HEK293 (cell line): ENCODE results near the gene ZNF451.

Experiments used
- CTCF ChIA-PET: fragments of 350-600 bp; formaldehyde crosslinking; extraction: SDS; loops from one replicate; lab custom pipeline; 2021; ENCODE audit warnings: antibody characterized with exemption; lab: Yijun Ruan, JAX
- POLR2A ChIA-PET: fragments of 300-600 bp; formaldehyde crosslinking; extraction: SDS; loops from one replicate; lab custom pipeline; 2020; ENCODE audit warnings: antibody characterized with exemption, inconsistent platforms; lab: Yijun Ruan, JAX
- H3K27ac ChIP-seq: fragments of 200-500 bp; sonication (Bioruptor generic); 2 replicates; pipeline ENCODE4 v1.5.1; 2014; ENCODE audit warnings: low read depth, low read length, control low read depth, inconsistent platforms; ENCODE audit errors: extremely low read depth
- H3K36me3 ChIP-seq, 2 experiments: fragments of 200-500 bp in 1 of 2; sonication (Bioruptor generic) in 1 of 2; 1 replicate in 1 of 2; 2 replicates in 1 of 2; pipeline ENCODE4 v1.5.1; 2014 to 2017; ENCODE audit warnings: inconsistent platforms in 2 of 2, low read length in 2 of 2; ENCODE audit not compliant: control insufficient read depth in 2 of 2, insufficient read depth in 1 of 2
- H3K4me1 ChIP-seq: fragments of 200-500 bp; sonication (Bioruptor generic); 2 replicates; pipeline ENCODE4 v1.5.1; 2014; ENCODE audit warnings: mild to moderate bottlenecking, low read length, inconsistent platforms; ENCODE audit not compliant: control insufficient read depth, insufficient read depth
- H3K4me3 ChIP-seq: 2 replicates; pipeline ENCODE4 v1.5.1; 2011; ENCODE audit warnings: low read depth, mild to moderate bottlenecking, control low read depth, low read length, moderate library complexity
- H3K9me3 ChIP-seq: fragments of 200-500 bp; sonication (Bioruptor generic); 2 replicates; pipeline ENCODE4 v1.5.1; 2014; ENCODE audit warnings: low read depth, low read length, inconsistent platforms; ENCODE audit not compliant: control insufficient read depth, insufficient read depth
- EGR2 ChIP-seq: fragments of 450-650 bp; formaldehyde crosslinking; IDR thresholded peaks from 2 replicates; pipeline ENCODE4 v1.5.1; 2016; ENCODE audit warnings: low read depth, missing biosample characterization, missing genetic modification characterization
- SETDB1 ChIP-seq: IDR thresholded peaks from one replicate; pipeline ENCODE4 v1.6.1; 2017; ENCODE audit warnings: mild to moderate bottlenecking, low read length, moderate library complexity, mixed read lengths; ENCODE audit not compliant: insufficient read length
- WT1 ChIP-seq: fragments of 450-650 bp; formaldehyde crosslinking; IDR thresholded peaks from 2 replicates; pipeline ENCODE4 v1.5.1; 2016; ENCODE audit warnings: missing biosample characterization, missing genetic modification characterization
- ZFP37 ChIP-seq: fragments of 450-650 bp; formaldehyde crosslinking; IDR thresholded peaks from 2 replicates; pipeline ENCODE4 v1.5.1; 2016; ENCODE audit warnings: missing biosample characterization, missing genetic modification characterization
- ZNF112 ChIP-seq: fragments of 450-650 bp; formaldehyde crosslinking; IDR thresholded peaks from 2 replicates; pipeline ENCODE4 v1.5.0; 2017; ENCODE audit warnings: missing biosample characterization, missing genetic modification characterization
- ZNF114 ChIP-seq: fragments of 450-650 bp; formaldehyde crosslinking; IDR thresholded peaks from 2 replicates; pipeline ENCODE4 v1.5.0; 2017; ENCODE audit warnings: missing biosample characterization, missing genetic modification characterization
- ZNF184 ChIP-seq: fragments of 450-650 bp; IDR thresholded peaks from 2 replicates; pipeline ENCODE4 v1.5.1; 2018; ENCODE audit warnings: missing biosample characterization, mild to moderate bottlenecking, missing genetic modification characterization
- ZNF211 ChIP-seq: fragments of 450-650 bp; formaldehyde crosslinking; IDR thresholded peaks from 2 replicates; pipeline ENCODE4 v1.5.1; 2016; ENCODE audit warnings: low read depth, missing biosample characterization, missing genetic modification characterization
- ZNF248 ChIP-seq: fragments of 450-650 bp; formaldehyde crosslinking; IDR thresholded peaks from 2 replicates; pipeline ENCODE4 v1.5.1; 2017; ENCODE audit warnings: missing biosample characterization, missing genetic modification characterization
- ZNF324 ChIP-seq: fragments of 450-650 bp; formaldehyde crosslinking; IDR thresholded peaks from 2 replicates; pipeline ENCODE4 v1.5.1; 2016; ENCODE audit warnings: missing biosample characterization, missing genetic modification characterization
- ZNF530 ChIP-seq: fragments of 450-650 bp; formaldehyde crosslinking; IDR thresholded peaks from 2 replicates; pipeline ENCODE4 v1.5.1; 2016; ENCODE audit warnings: low read depth, missing biosample characterization, missing genetic modification characterization
- ZNF596 ChIP-seq: fragments of 450-650 bp; IDR thresholded peaks from 2 replicates; pipeline ENCODE4 v1.5.0; 2018; ENCODE audit warnings: missing biosample characterization, mild to moderate bottlenecking, missing genetic modification characterization, moderate library complexity
- ZNF626 ChIP-seq: fragments of 450-650 bp; sonication (Bioruptor Pico); formaldehyde crosslinking; IDR thresholded peaks from 2 replicates; pipeline ENCODE4 v1.5.1; 2018; ENCODE audit warnings: missing biosample characterization, missing genetic modification characterization, inconsistent platforms
- ZNF785 ChIP-seq: fragments of 450-650 bp; formaldehyde crosslinking; IDR thresholded peaks from 2 replicates; pipeline ENCODE4 v1.5.1; 2016; ENCODE audit warnings: missing biosample characterization, missing genetic modification characterization
- ZSCAN30 ChIP-seq: fragments of 450-650 bp; IDR thresholded peaks from 2 replicates; pipeline ENCODE4 v1.5.1; 2018; ENCODE audit warnings: missing biosample characterization, mild to moderate bottlenecking, missing genetic modification characterization, moderate library complexity
- ZXDB ChIP-seq: fragments of 450-650 bp; formaldehyde crosslinking; IDR thresholded peaks from 2 replicates; pipeline ENCODE4 v1.5.1; 2016; ENCODE audit warnings: missing biosample characterization, missing genetic modification characterization
- TF ChIP-seq, protein P1 (sequence below): fragments of 450-650 bp; formaldehyde crosslinking; IDR thresholded peaks from 2 replicates; pipeline ENCODE4 v1.5.1; 2016; ENCODE audit warnings: missing biosample characterization, missing genetic modification characterization, low read depth
- TF ChIP-seq, protein P2 (sequence below): sonication (generic); formaldehyde crosslinking; IDR thresholded peaks from 2 replicates; pipeline ENCODE4 v1.8.1; 2022; ENCODE audit warnings: mild to moderate bottlenecking, moderate library complexity, missing genetic modification reagents
- TF ChIP-seq, protein P3 (sequence below): fragments of 450-650 bp; formaldehyde crosslinking; IDR thresholded peaks from 2 replicates; pipeline ENCODE4 v1.5.1; 2016; ENCODE audit warnings: missing biosample characterization, missing genetic modification characterization
- TF ChIP-seq, protein P4 (sequence below): fragments of 450-650 bp; formaldehyde crosslinking; IDR thresholded peaks from 2 replicates; pipeline ENCODE4 v1.5.1; 2017; ENCODE audit warnings: missing biosample characterization, missing genetic modification characterization
- TF ChIP-seq, protein P5 (sequence below): fragments of 450-650 bp; formaldehyde crosslinking; IDR thresholded peaks from 2 replicates; pipeline ENCODE4 v1.5.1; 2017; ENCODE audit warnings: missing biosample characterization, mild to moderate bottlenecking, missing genetic modification characterization, moderate library complexity
- TF ChIP-seq, protein P6 (sequence below): fragments of 450-650 bp; formaldehyde crosslinking; IDR thresholded peaks from 2 replicates; pipeline ENCODE4 v1.5.1; 2016; ENCODE audit warnings: missing biosample characterization, missing genetic modification characterization

The ZNF451 gene

DNA sequence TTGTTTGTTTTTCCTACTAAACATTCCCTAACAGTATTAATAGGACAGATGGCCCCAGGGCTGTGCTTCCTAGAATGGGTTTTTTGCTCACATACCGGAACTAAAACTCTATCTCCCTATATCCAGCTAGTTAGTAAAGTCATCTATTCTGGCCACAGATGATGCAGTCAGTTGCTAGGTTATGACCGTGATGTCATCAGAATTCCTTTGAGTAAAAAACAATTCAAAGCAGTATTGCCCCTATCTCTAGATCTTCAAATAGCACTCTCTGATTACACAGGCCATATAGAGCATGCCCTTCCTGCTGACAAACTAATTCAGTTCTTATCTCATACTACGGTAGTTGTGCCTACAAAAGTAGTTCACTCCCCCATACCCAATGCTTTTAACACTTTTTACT lies 17.9 kb upstream of the ZNF451 start (continued):
- TF ChIP-seq, protein P1, sequence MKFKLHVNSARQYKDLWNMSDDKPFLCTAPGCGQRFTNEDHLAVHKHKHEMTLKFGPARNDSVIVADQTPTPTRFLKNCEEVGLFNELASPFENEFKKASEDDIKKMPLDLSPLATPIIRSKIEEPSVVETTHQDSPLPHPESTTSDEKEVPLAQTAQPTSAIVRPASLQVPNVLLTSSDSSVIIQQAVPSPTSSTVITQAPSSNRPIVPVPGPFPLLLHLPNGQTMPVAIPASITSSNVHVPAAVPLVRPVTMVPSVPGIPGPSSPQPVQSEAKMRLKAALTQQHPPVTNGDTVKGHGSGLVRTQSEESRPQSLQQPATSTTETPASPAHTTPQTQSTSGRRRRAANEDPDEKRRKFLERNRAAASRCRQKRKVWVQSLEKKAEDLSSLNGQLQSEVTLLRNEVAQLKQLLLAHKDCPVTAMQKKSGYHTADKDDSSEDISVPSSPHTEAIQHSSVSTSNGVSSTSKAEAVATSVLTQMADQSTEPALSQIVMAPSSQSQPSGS (tag by site-specific recombination): peak; percentile 59; the same call in 1 of the 2 replicates
- peak; percentile 70 for TF ChIP-seq SETDB1
- TF ChIP-seq ZNF114 (tag by site-specific recombination): no peak
- TF ChIP-seq ZXDB: no peak
- no peak for TF ChIP-seq ZNF324 (tag by site-specific recombination)
- TF ChIP-seq, protein P2, sequence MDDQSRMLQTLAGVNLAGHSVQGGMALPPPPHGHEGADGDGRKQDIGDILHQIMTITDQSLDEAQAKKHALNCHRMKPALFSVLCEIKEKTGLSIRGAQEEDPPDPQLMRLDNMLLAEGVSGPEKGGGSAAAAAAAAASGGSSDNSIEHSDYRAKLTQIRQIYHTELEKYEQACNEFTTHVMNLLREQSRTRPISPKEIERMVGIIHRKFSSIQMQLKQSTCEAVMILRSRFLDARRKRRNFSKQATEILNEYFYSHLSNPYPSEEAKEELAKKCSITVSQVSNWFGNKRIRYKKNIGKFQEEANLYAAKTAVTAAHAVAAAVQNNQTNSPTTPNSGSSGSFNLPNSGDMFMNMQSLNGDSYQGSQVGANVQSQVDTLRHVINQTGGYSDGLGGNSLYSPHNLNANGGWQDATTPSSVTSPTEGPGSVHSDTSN (CRISPR knock-in tag): no peak
- no peak for TF ChIP-seq ZNF211
- TF ChIP-seq ZSCAN30 (tag by site-specific recombination): no peak
- TF ChIP-seq ZNF248 (tag by site-specific recombination): no peak

DNA sequence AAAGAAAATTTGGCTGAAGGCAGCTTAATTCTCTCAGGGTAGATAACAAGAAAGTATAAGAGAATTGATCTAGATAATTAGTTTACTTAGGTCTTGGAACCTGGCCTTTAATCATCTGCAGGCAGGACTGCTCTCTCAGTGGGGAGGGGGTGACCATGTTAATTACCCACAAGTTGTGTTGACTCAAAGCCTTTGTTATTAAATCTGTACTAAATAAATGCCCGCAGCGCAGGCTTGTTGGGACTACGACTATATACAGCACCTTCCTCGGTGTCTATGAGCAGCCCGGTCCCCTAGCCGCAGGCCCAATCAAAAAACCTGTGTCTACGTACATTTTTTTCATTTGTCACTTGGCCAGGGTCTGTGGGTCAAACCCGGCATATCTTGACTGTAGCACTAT lies 15.6 kb upstream of the ZNF451 start:
- Histone ChIP-seq H3K9me3 (no peaks in the 10 kb centered on the region), H3K36me3 (peaks cover 0 to 9% of the 10 kb centered on the region in 2 experiments), H3K4me1 (peaks cover 2% of the 10 kb centered on the region; the same call in 1 of the 2 replicates), H3K27ac (no peak overlapping the region), H3K4me3 (no peak overlapping the region)
- TF ChIP-seq, protein P3, sequence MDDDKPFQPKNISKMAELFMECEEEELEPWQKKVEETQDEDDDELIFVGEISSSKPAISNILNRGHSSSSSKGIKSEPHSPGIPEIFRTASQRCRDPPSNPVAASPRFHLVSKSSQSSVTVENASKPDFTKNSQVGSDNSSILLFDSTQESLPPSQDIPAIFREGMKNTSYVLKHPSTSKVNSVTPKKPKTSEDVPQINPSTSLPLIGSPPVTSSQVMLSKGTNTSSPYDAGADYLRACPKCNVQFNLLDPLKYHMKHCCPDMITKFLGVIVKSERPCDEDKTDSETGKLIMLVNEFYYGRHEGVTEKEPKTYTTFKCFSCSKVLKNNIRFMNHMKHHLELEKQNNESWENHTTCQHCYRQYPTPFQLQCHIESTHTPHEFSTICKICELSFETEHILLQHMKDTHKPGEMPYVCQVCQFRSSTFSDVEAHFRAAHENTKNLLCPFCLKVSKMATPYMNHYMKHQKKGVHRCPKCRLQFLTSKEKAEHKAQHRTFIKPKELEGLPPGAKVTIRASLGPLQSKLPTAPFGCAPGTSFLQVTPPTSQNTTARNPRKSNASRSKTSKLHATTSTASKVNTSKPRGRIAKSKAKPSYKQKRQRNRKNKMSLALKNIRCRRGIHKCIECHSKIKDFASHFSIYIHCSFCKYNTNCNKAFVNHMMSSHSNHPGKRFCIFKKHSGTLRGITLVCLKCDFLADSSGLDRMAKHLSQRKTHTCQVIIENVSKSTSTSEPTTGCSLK: no peak
- TF ChIP-seq ZNF324 (tag by site-specific recombination) (no peak), EGR2 (no peak), ZNF530 (tag by site-specific recombination) (no peak), WT1 (tag by site-specific recombination) (no peak), ZNF785 (no peak), ZFP37 (tag by site-specific recombination) (no peak), ZNF184 (tag by site-specific recombination) (no peak), ZNF112 (tag by site-specific recombination) (no peak), ZNF596 (tag by site-specific recombination) (no peak), ZNF626 (tag by site-specific recombination) (no peak)
- TF ChIP-seq, protein P4, sequence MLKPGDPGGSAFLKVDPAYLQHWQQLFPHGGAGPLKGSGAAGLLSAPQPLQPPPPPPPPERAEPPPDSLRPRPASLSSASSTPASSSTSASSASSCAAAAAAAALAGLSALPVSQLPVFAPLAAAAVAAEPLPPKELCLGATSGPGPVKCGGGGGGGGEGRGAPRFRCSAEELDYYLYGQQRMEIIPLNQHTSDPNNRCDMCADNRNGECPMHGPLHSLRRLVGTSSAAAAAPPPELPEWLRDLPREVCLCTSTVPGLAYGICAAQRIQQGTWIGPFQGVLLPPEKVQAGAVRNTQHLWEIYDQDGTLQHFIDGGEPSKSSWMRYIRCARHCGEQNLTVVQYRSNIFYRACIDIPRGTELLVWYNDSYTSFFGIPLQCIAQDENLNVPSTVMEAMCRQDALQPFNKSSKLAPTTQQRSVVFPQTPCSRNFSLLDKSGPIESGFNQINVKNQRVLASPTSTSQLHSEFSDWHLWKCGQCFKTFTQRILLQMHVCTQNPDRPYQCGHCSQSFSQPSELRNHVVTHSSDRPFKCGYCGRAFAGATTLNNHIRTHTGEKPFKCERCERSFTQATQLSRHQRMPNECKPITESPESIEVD (tag by site-specific recombination): no peak
- TF ChIP-seq, protein P5, sequence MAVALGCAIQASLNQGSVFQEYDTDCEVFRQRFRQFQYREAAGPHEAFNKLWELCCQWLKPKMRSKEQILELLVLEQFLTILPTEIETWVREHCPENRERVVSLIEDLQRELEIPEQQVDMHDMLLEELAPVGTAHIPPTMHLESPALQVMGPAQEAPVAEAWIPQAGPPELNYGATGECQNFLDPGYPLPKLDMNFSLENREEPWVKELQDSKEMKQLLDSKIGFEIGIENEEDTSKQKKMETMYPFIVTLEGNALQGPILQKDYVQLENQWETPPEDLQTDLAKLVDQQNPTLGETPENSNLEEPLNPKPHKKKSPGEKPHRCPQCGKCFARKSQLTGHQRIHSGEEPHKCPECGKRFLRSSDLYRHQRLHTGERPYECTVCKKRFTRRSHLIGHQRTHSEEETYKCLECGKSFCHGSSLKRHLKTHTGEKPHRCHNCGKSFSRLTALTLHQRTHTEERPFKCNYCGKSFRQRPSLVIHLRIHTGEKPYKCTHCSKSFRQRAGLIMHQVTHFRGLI (tag by site-specific recombination): no peak
- TF ChIP-seq, protein P6, sequence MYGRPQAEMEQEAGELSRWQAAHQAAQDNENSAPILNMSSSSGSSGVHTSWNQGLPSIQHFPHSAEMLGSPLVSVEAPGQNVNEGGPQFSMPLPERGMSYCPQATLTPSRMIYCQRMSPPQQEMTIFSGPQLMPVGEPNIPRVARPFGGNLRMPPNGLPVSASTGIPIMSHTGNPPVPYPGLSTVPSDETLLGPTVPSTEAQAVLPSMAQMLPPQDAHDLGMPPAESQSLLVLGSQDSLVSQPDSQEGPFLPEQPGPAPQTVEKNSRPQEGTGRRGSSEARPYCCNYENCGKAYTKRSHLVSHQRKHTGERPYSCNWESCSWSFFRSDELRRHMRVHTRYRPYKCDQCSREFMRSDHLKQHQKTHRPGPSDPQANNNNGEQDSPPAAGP: no peak
- ChIA-PET POLR2A (no interaction called here), CTCF (no interaction called here)
